Loucy (cell line): ENCODE measurements around the gene SCARF1.

Experiments
- H2AFZ ChIP-seq: fragments of 200-600 bp; sonication (generic); 2 replicates; pipeline ENCODE4 v1.6.0; 2016; ENCODE audit warnings: antibody characterized with exemption, mild to moderate bottlenecking, low read length, moderate library complexity
- H3F3A ChIP-seq: fragments of 200-600 bp; 2 replicates; pipeline ENCODE4 v1.6.0; 2016; ENCODE audit warnings: antibody characterized with exemption, low read depth, mild to moderate bottlenecking
- H3K27me3 ChIP-seq: fragments of 200-600 bp; sonication (generic); 2 replicates; pipeline ENCODE4 v1.6.1; 2014; ENCODE audit warnings: low read length, mild to moderate bottlenecking; ENCODE audit not compliant: insufficient read depth, poor library complexity, severe bottlenecking
- H3K36me3 ChIP-seq: fragments of 200-600 bp; sonication (generic); 2 replicates; pipeline ENCODE4 v1.6.1; 2016; ENCODE audit warnings: low read length; ENCODE audit not compliant: insufficient read depth
- H3K4me1 ChIP-seq: fragments of 200-600 bp; sonication (generic); 2 replicates; pipeline ENCODE4 v1.5.1; 2014; ENCODE audit warnings: low read length, mild to moderate bottlenecking; ENCODE audit not compliant: insufficient read depth, poor library complexity, severe bottlenecking
- H3K4me2 ChIP-seq: fragments of 200-600 bp; sonication (generic); 2 replicates; pipeline ENCODE4 v1.6.0; 2014; ENCODE audit warnings: antibody characterized with exemption, low read length, low read depth, mild to moderate bottlenecking; ENCODE audit not compliant: poor library complexity, severe bottlenecking
- H3K4me3 ChIP-seq: fragments of 200-600 bp; sonication (generic); 2 replicates; pipeline ENCODE4 v1.5.1; 2014; ENCODE audit warnings: low read length, mild to moderate bottlenecking, mixed read lengths; ENCODE audit not compliant: poor library complexity, severe bottlenecking
- H3K79me2 ChIP-seq: fragments of 200-600 bp; sonication (generic); 2 replicates; pipeline ENCODE4 v1.6.1; 2014; ENCODE audit warnings: low read length; ENCODE audit not compliant: insufficient read depth
- H3K9ac ChIP-seq: fragments of 200-600 bp; sonication (generic); 2 replicates; pipeline ENCODE4 v1.6.0; 2014; ENCODE audit warnings: mild to moderate bottlenecking, low read depth, low read length, moderate library complexity; ENCODE audit not compliant: poor library complexity, severe bottlenecking
- H3K9me2 ChIP-seq: fragments of 200-600 bp; sonication (generic); replicated peaks from 2 replicates; pipeline ENCODE4 v1.6.1; 2016; ENCODE audit warnings: low read depth, low read length, mixed read lengths
- H3K9me3 ChIP-seq: fragments of 200-600 bp; sonication (generic); 2 replicates; pipeline ENCODE4 v1.6.1; 2014; ENCODE audit warnings: mild to moderate bottlenecking, antibody characterized with exemption, low read length, low read depth; ENCODE audit not compliant: insufficient read depth
- H4K20me1 ChIP-seq: fragments of 200-600 bp; sonication (generic); 2 replicates; pipeline ENCODE4 v1.6.0; 2014; ENCODE audit warnings: antibody characterized with exemption, low read length, mild to moderate bottlenecking; ENCODE audit not compliant: insufficient read depth, poor library complexity, severe bottlenecking
- CTCF ChIP-seq: fragments of 200-600 bp; sonication (generic); conservative IDR thresholded peaks from 2 replicates; pipeline ENCODE4 v1.5.1; 2014; ENCODE audit warnings: mild to moderate bottlenecking, antibody characterized with exemption, low read length
- EZH2phosphoT487 ChIP-seq: fragments of 200-600 bp; IDR thresholded peaks from 2 replicates; pipeline ENCODE4 v1.6.1; 2018; ENCODE audit warnings: antibody characterized with exemption, mild to moderate bottlenecking, moderate library complexity, borderline replicate concordance

Gene SCARF1

GRCh38 chr17:1648173-1648962 is 2.8 kb upstream of the SCARF1 start:
- no peak for TF ChIP-seq EZH2phosphoT487
- no peak; the same call in 1 of the 2 replicates for TF ChIP-seq CTCF
- Histone ChIP-seq H3K27me3 (no peaks in the 10 kb centered on the region), H2AFZ (no peak overlapping the region), H3K4me2 (peak overlapping the region; percentile 54), H3K36me3 (peaks cover 35% of the 10 kb centered on the region; the same call in 1 of the 2 replicates), H3K9me2 (no peaks in the 10 kb centered on the region), H4K20me1 (peaks cover 8% of the 10 kb centered on the region), H3K79me2 (peaks cover 21% of the 10 kb centered on the region), H3K9ac (peak overlapping the region; percentile 47), H3K9me3 (no peaks in the 10 kb centered on the region), H3F3A (no peaks in the 10 kb centered on the region; the same call in 1 of the 2 replicates), H3K4me3 (peak overlapping the region; percentile 29), H3K4me1 (peaks cover 27% of the 10 kb centered on the region)

GRCh38 chr17:1647802-1648171 is 2.3 kb upstream of the SCARF1 start:
- no peak overlapping the region for H3K4me3 ChIP-seq
- H3K4me1 ChIP-seq, result peaks cover 27% of the 10 kb centered on the region
- peaks cover 8% of the 10 kb centered on the region for H4K20me1 ChIP-seq
- no peak overlapping the region for H3K9ac ChIP-seq
- H3K36me3 ChIP-seq, result peaks cover 29% of the 10 kb centered on the region; the same call in 1 of the 2 replicates
- no peaks in the 10 kb centered on the region for H3K9me2 ChIP-seq
- H3K9me3 ChIP-seq, result no peaks in the 10 kb centered on the region
- no peaks in the 10 kb centered on the region for H3K27me3 ChIP-seq
- TF ChIP-seq EZH2phosphoT487 (no peak), CTCF (no peak)
- H2AFZ ChIP-seq, result no peak overlapping the region
- H3K4me2 ChIP-seq, result no peak overlapping the region
- H3K79me2 ChIP-seq, result peaks cover 21% of the 10 kb centered on the region
- no peaks in the 10 kb centered on the region; the same call in 1 of the 2 replicates for H3F3A ChIP-seq

GRCh38 chr17:1646199-1646875 is 805 bp upstream of the SCARF1 start:
- Histone ChIP-seq H3K9me2 (no peaks in the 10 kb centered on the region), H3K79me2 (peaks cover 21% of the 10 kb centered on the region), H2AFZ (no peak overlapping the region), H3K4me1 (peaks cover 27% of the 10 kb centered on the region), H3K27me3 (no peaks in the 10 kb centered on the region), H3K9me3 (no peaks in the 10 kb centered on the region), H3K4me2 (peak overlapping the region; percentile 97), H3K4me3 (peak overlapping the region; percentile 85), H3F3A (no peaks in the 10 kb centered on the region), H3K36me3 (peaks cover 14% of the 10 kb centered on the region; the same call in 1 of the 2 replicates), H4K20me1 (peaks cover 12% of the 10 kb centered on the region), H3K9ac (peak overlapping the region; percentile 96)
- TF ChIP-seq EZH2phosphoT487 (no peak), CTCF (no peak)
